WTC11 (cell line): Measurements from ENCODE around the gene CA11. TPM values are rescaled to one million over a fixed set of nuclear protein-coding genes. Genes with fewer than 3 reads are reported as not detected.

Source experiments
- ATAC-seq: fragments of 200-7000 bp; cut with Tn5 transposase; 2 replicates; pipeline ENCODE4 v1.10.0; 2021; ENCODE audit warnings: mild to moderate bottlenecking, moderate library complexity
- CTCF ChIA-PET: fragments of 300-600 bp; sonication (Branson Sonifier 250); formaldehyde crosslinking; loops from one replicate; lab custom pipeline; 2021; ENCODE audit warnings: antibody characterized with exemption; lab: Charles Lee
- POLR2A ChIA-PET: fragments of 350-600 bp; sonication (Branson Sonifier 250); formaldehyde crosslinking; loops from one replicate; lab custom pipeline; 2021; ENCODE audit warnings: antibody characterized with exemption; lab: Charles Lee
- DNase-seq: peaks from one replicate; pipeline ENCODE4 v3.0.0; 2021; ENCODE audit warnings: low spot score
- H3K27ac Mint-ChIP-seq: 2 replicates; pipeline ENCODE4 v1.8.0; 2021; ENCODE audit warnings: mixed read lengths
- H3K27me3 Mint-ChIP-seq: 2 replicates; pipeline ENCODE4 v1.8.0; 2021; ENCODE audit warnings: low read depth, mild to moderate bottlenecking, moderate library complexity, mixed read lengths
- H3K36me3 Mint-ChIP-seq: 2 replicates; pipeline ENCODE4 v1.8.0; 2021; ENCODE audit warnings: mixed read lengths
- H3K4me1 Mint-ChIP-seq: 2 replicates; pipeline ENCODE4 v1.8.0; 2022; ENCODE audit warnings: mixed read lengths
- H3K4me3 Mint-ChIP-seq: 2 replicates; pipeline ENCODE4 v1.8.0; 2021; ENCODE audit warnings: mild to moderate bottlenecking, moderate library complexity, mixed read lengths
- H3K9me3 Mint-ChIP-seq: 2 replicates; pipeline ENCODE4 v1.8.0; 2021; ENCODE audit warnings: mixed read lengths
- CBFB ChIP-seq: sonication (generic); formaldehyde crosslinking; IDR thresholded peaks from 2 replicates; pipeline ENCODE4 v1.8.1; 2022; ENCODE audit warnings: mild to moderate bottlenecking, low read depth, missing genetic modification reagents
- HMGA2 ChIP-seq: fragments of 250-450 bp; sonication (Bioruptor Pico); IDR thresholded peaks from 2 replicates; pipeline ENCODE4 v1.4.0; 2021; ENCODE audit warnings: mild to moderate bottlenecking, moderate library complexity
- HMGXB4 ChIP-seq: sonication (generic); formaldehyde crosslinking; IDR thresholded peaks from 2 replicates; pipeline ENCODE4 v1.8.1; 2023; ENCODE audit warnings: mild to moderate bottlenecking, moderate library complexity, missing genetic modification reagents
- IRF2 ChIP-seq: sonication (generic); formaldehyde crosslinking; IDR thresholded peaks from 2 replicates; pipeline ENCODE4 v1.8.0; 2022; ENCODE audit warnings: low read depth, missing genetic modification reagents, borderline replicate concordance
- KAT7 ChIP-seq: sonication (generic); formaldehyde crosslinking; IDR thresholded peaks from 2 replicates; pipeline ENCODE4 v1.8.1; 2023; ENCODE audit warnings: missing genetic modification reagents, mild to moderate bottlenecking, borderline replicate concordance
- MYBL2 ChIP-seq: sonication (generic); formaldehyde crosslinking; IDR thresholded peaks from 2 replicates; pipeline ENCODE4 v1.8.1; 2023; ENCODE audit warnings: mild to moderate bottlenecking, moderate library complexity, missing genetic modification reagents
- STAT6 ChIP-seq: sonication (generic); formaldehyde crosslinking; conservative IDR thresholded peaks from 2 replicates; pipeline ENCODE4 v1.8.1; 2023; ENCODE audit warnings: mild to moderate bottlenecking, low read depth, missing genetic modification reagents, moderate library complexity
- USF2 ChIP-seq: sonication (generic); formaldehyde crosslinking; IDR thresholded peaks from 2 replicates; pipeline ENCODE4 v1.8.1; 2023; ENCODE audit warnings: mild to moderate bottlenecking, missing genetic modification reagents, moderate library complexity
- ZNF263 ChIP-seq: sonication (generic); formaldehyde crosslinking; IDR thresholded peaks from 2 replicates; pipeline ENCODE4 v1.8.1; 2022; ENCODE audit warnings: low read depth, mild to moderate bottlenecking, moderate library complexity, missing genetic modification reagents
- total RNA-seq: library from RNA; stranded (reverse); gene quantifications from 3 replicates; pipeline ENCODE4 v1.2.3, GENCODE V29; 2021

Gene CA11
- total RNA-seq, 1 experiment from 2014 or later: 41.4 TPM

- DNase-seq: peak; percentile 50
- CTCF ChIA-PET: interaction anchor here (1.5 to 1.6 kb wide), 2 partner anchors 9 to 176 kb away, joined by 4 to 5 read pairs; partner anchors contain the start of gene CA11
These were observed 9.0 kb downstream of the CA11 start, which contains the start of gene DBP for GRCh38 chr19:48636859-48637448. Gene DBP (minus strand): TSS chr19:48637379. CDS start chr19:48636994, 385 bp downstream.

GRCh38 chr19:48635966-48636858, 9.8 kb downstream of the CA11 start:
- Mint-ChIP-seq H3K27me3 (peaks cover 15% of the 10 kb centered on the region), H3K4me3 (peak overlapping the region; percentile 81), H3K27ac (no peak overlapping the region), H3K4me1 (peaks cover 46% of the 10 kb centered on the region), H3K36me3 (peaks cover 7% of the 10 kb centered on the region; the same call in 1 of the 2 replicates), H3K9me3 (no peaks in the 10 kb centered on the region)
- ChIA-PET POLR2A (no interaction called here), CTCF (interaction anchor here (1.5 kb wide), 1 partner anchor 10 kb away, joined by 5 read pairs; the partner anchor contains the start of gene CA11)
- DNase-seq: no peak
- ATAC-seq: no peak
- TF ChIP-seq STAT6: no peak
- peak; percentile 61 for TF ChIP-seq ZNF263 (CRISPR knock-in tag)
- 0 out of 2 replicates have a peak, but pooled peaks have one; percentile 3 for TF ChIP-seq HMGXB4 (CRISPR knock-in tag)
- TF ChIP-seq USF2: peak; percentile 27; the same call in 1 of the 2 replicates
- TF ChIP-seq, all 79 proteins: peak for 3

More at GRCh38 chr19:48636859-48637448, 9.0 kb downstream of the CA11 start, which contains the start of gene DBP:
- Mint-ChIP-seq H3K27ac (peak within 1 kb of the TSS; percentile 98), H3K4me1 (peaks cover 41% of the 10 kb centered on the region), H3K27me3 (peaks cover 15% of the 10 kb centered on the region), H3K4me3 (peak within 1 kb of the TSS; percentile 81), H3K9me3 (no peaks in the 10 kb centered on the region), H3K36me3 (peaks cover 9% of the 10 kb centered on the region; the same call in 1 of the 2 replicates)
- TF ChIP-seq IRF2 (CRISPR knock-in tag): 0 out of 2 replicates have a peak, but pooled peaks have one; percentile 27
- 0 out of 2 replicates have a peak, but pooled peaks have one; percentile 2 for TF ChIP-seq CBFB (CRISPR knock-in tag)
- TF ChIP-seq KAT7 (CRISPR knock-in tag): no peak
- TF ChIP-seq HMGA2 (CRISPR knock-in tag): no peak
- 0 out of 2 replicates have a peak, but pooled peaks have one; percentile 9 for TF ChIP-seq HMGXB4 (CRISPR knock-in tag)
- no peak for TF ChIP-seq MYBL2 (CRISPR knock-in tag)
- peak; percentile 2; the same call in 1 of the 2 replicates for ATAC-seq
- POLR2A ChIA-PET: interaction anchor here (1.2 kb wide), 1 partner anchor 102 kb away, joined by 3 read pairs; no protein-coding TSS in a partner anchor
